Body of pancreas (tissue), 4 donors: ENCODE measurements around the gene DLG2. TPM values are rescaled to one million over a fixed set of nuclear protein-coding genes. Genes with fewer than 3 reads are reported as not detected.

Experiments used
- ATAC-seq: fragments of 150-250 bp; one replicate; pipeline ENCODE4 v1.9.1; 2016
- DNase-seq, 4 donors: peaks; one replicate each; pipeline ENCODE4 v3.0.0-alpha.2; 2019
- H3K27ac ChIP-seq, 4 donors: fragments of 200-600 bp; sonication (generic); 1 replicate in 3 of 4; 2 replicates in 1 of 4; pipeline versions ENCODE4 v1.5.1 to v1.6.1; 2016 to 2019; ENCODE audit warnings: mild to moderate bottlenecking in 1 of 4, mixed read lengths in 1 of 4, moderate library complexity in 1 of 4
- H3K27me3 ChIP-seq, 2 donors: fragments of 200-600 bp; sonication (generic); one replicate each; pipeline ENCODE4 v1.6.0; 2016; ENCODE audit warnings: mild to moderate bottlenecking in 1 of 2
- H3K36me3 ChIP-seq, 2 donors: fragments of 200-600 bp; sonication (generic); replicated peaks in 1 of 2; 2 replicates each; pipeline ENCODE4 v1.5.1; 2016; ENCODE audit warnings: low read depth in 2 of 2; ENCODE audit not compliant: insufficient read depth in 1 of 2
- H3K4me1 ChIP-seq: fragments of 200-600 bp; sonication (generic); one replicate; pipeline ENCODE4 v1.6.0; 2016
- H3K4me3 ChIP-seq, 2 donors: fragments of 200-600 bp; sonication (generic); 1 replicate in 1 of 2; 2 replicates in 1 of 2; pipeline ENCODE4 v1.5.1; 2016 to 2019
- H3K9me3 ChIP-seq, 3 donors: fragments of 200-600 bp; sonication (generic); 1 replicate in 2 of 3; 2 replicates in 1 of 3; pipeline ENCODE4 v1.5.1; 2016
- POLR2A ChIP-seq, 3 donors: fragments of 450-650 bp; IDR thresholded peaks; one replicate each; pipeline ENCODE4 v1.6.1; 2016; ENCODE audit warnings: antibody characterized with exemption in 3 of 3, mild to moderate bottlenecking in 2 of 3
- WGBS, 2 donors: methylation state at CpG; one replicate each; pipeline ENCODE4 v1.1.5; 2017; 5-methylcytosine and 5-hydroxymethylcytosine counted together
- intact Hi-C: fragments of 100-400 bp; cut with DNase I; formaldehyde crosslinking; loops from one replicate; pipeline ENCODE4 v1.15.1; 2023
- total RNA-seq, 2 donors: library from RNA; depleted of rRNA; stranded (reverse); fragments of >200 nt; gene quantifications; one replicate each; pipeline ENCODE4 v1.1.0, GENCODE V29; 2016
- TF ChIP-seq, protein P1 (sequence below), 7 experiments: fragments of 450-650 bp in 4 of 7; fragments of 200-600 bp in 3 of 7; sonication (generic) in 3 of 7; IDR thresholded peaks; one replicate each; pipeline ENCODE4 v1.5.1; 2016 to 2019; ENCODE audit warnings: antibody characterized with exemption in 7 of 7

DLG2 gene
- total RNA-seq, 2 donors from 2014 or later: 6.0 to 13.2 TPM

- Histone ChIP-seq H3K27ac (no peak overlapping the region), H3K4me3 (no peak overlapping the region), H3K36me3 (no peaks in the 10 kb centered on the region), H3K4me1 (no peaks in the 10 kb centered on the region), H3K9me3 (no peaks in the 10 kb centered on the region), H3K27me3 (no peaks in the 10 kb centered on the region)
- DNase-seq: no peak
- 70 to 74% methylated on average over 2 of the region's 2 CpGs for WGBS, 2 donors
- TF ChIP-seq POLR2A (IDR thresholded peaks at IDR 0.05): no peak
- TF ChIP-seq, protein P1, sequence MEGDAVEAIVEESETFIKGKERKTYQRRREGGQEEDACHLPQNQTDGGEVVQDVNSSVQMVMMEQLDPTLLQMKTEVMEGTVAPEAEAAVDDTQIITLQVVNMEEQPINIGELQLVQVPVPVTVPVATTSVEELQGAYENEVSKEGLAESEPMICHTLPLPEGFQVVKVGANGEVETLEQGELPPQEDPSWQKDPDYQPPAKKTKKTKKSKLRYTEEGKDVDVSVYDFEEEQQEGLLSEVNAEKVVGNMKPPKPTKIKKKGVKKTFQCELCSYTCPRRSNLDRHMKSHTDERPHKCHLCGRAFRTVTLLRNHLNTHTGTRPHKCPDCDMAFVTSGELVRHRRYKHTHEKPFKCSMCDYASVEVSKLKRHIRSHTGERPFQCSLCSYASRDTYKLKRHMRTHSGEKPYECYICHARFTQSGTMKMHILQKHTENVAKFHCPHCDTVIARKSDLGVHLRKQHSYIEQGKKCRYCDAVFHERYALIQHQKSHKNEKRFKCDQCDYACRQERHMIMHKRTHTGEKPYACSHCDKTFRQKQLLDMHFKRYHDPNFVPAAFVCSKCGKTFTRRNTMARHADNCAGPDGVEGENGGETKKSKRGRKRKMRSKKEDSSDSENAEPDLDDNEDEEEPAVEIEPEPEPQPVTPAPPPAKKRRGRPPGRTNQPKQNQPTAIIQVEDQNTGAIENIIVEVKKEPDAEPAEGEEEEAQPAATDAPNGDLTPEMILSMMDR (IDR thresholded peaks at IDR 0.05): no peak
- no peak for ATAC-seq
- intact Hi-C loops: no loop called here
These were observed 879.3 kb downstream of the DLG2 start for GRCh38 chr11:84747871-84748270.

GRCh38 chr11:84740050-84740449, 887.1 kb downstream of the DLG2 start:
- Histone ChIP-seq H3K27me3 (no peaks in the 10 kb centered on the region), H3K9me3 (no peaks in the 10 kb centered on the region), H3K36me3 (no peaks in the 10 kb centered on the region), H3K4me1 (no peaks in the 10 kb centered on the region), H3K4me3 (no peak overlapping the region), H3K27ac (no peak overlapping the region)
- no peak for DNase-seq
- no peak for ATAC-seq
- intact Hi-C loops: no loop called here
- TF ChIP-seq, protein P1 (IDR thresholded peaks at IDR 0.05): no peak
- TF ChIP-seq POLR2A (IDR thresholded peaks at IDR 0.05): no peak
- WGBS, 2 donors: 57 to 60% methylated on average over 1 of the region's 1 CpG

- H3K4me3 ChIP-seq: no peak overlapping the region
- H3K36me3 ChIP-seq: no peaks in the 10 kb centered on the region
- H3K27ac ChIP-seq: no peak overlapping the region
- DNase-seq (no peak), ATAC-seq (no peak)
- intact Hi-C loops: no loop called here
- H3K4me1 ChIP-seq: peaks cover 7% of the 10 kb centered on the region
- no peaks in the 10 kb centered on the region for H3K9me3 ChIP-seq
- TF ChIP-seq, protein P1 (IDR thresholded peaks at IDR 0.05): no peak
- no peak for TF ChIP-seq POLR2A (IDR thresholded peaks at IDR 0.05)
- 62 to 70% methylated on average over 1 of the region's 1 CpG for WGBS, 2 donors
- no peaks in the 10 kb centered on the region for H3K27me3 ChIP-seq
These were observed 902.9 kb downstream of the DLG2 start for GRCh38 chr11:84724256-84724655.

GRCh38 chr11:84722583-84723108, 904.5 kb downstream of the DLG2 start:
- Histone ChIP-seq H3K27ac (no peak overlapping the region), H3K27me3 (no peaks in the 10 kb centered on the region), H3K4me3 (no peak overlapping the region), H3K9me3 (no peaks in the 10 kb centered on the region), H3K4me1 (peaks cover 7% of the 10 kb centered on the region), H3K36me3 (no peaks in the 10 kb centered on the region)
- 58 to 63% methylated on average over 3 of the region's 3 CpGs for WGBS, 2 donors
- DNase-seq (no peak), ATAC-seq (no peak)
- no peak for TF ChIP-seq POLR2A (IDR thresholded peaks at IDR 0.05)
- TF ChIP-seq, protein P1 (IDR thresholded peaks at IDR 0.05): peak in 1 of 7 experiments; percentile 14
- intact Hi-C loops: no loop called here

DNA sequence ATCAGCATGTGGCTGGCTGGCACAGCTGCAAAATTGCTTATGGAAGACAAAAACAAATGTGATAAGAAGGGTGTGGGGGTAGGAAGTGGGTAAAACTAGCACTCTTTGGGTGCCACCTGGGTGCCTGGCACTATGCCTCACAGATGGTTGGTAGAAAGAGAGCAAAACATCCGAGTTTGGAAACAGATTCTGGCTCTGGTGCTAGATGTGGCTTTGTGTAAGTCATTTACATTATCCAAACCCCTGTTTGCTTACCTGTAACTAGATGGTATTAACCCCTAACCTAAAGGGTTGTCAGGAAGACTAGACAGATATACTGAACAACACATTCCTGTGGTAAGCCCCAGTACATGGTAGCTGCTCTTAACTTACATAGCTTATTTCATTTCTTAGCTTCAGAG, 905.6 kb downstream of the DLG2 start:
- Histone ChIP-seq H3K36me3 (no peaks in the 10 kb centered on the region), H3K9me3 (no peaks in the 10 kb centered on the region), H3K27me3 (no peaks in the 10 kb centered on the region), H3K4me1 (peaks cover 7% of the 10 kb centered on the region), H3K4me3 (peak overlapping the region in 1 of 2 donors; percentile 40), H3K27ac (peak overlapping the region in 1 of 4 donors; percentile 57)
- no peak for TF ChIP-seq POLR2A (IDR thresholded peaks at IDR 0.05)
- intact Hi-C loops: no loop called here
- ATAC-seq: no peak
- 3 to 9% methylated on average over 1 of the region's 1 CpG for WGBS, 2 donors
- DNase-seq: peak; percentile 13 to 50 (median 19)
